Erythroblast (primary cell): ENCODE results near the gene CTBP2.
A peak's percentile ranks its signal among the peaks of the same experiment; 100 is the strongest.

Experiments used
- DNase-seq, 2 experiments: peaks; one replicate each; lab custom pipeline; 2025; lab: John Stamatoyannopoulos, UW
- GATA1 ChIP-seq: IDR thresholded peaks from 2 replicates; pipeline ENCODE4 v1.6.1; 2011; ENCODE audit warnings: low read depth, mild to moderate bottlenecking, control low read depth, low read length, moderate library complexity
- POLR2A ChIP-seq: IDR thresholded peaks from 2 replicates; pipeline ENCODE4 v1.6.1; 2011; ENCODE audit warnings: mild to moderate bottlenecking, low read length

CTBP2 gene

DNA sequence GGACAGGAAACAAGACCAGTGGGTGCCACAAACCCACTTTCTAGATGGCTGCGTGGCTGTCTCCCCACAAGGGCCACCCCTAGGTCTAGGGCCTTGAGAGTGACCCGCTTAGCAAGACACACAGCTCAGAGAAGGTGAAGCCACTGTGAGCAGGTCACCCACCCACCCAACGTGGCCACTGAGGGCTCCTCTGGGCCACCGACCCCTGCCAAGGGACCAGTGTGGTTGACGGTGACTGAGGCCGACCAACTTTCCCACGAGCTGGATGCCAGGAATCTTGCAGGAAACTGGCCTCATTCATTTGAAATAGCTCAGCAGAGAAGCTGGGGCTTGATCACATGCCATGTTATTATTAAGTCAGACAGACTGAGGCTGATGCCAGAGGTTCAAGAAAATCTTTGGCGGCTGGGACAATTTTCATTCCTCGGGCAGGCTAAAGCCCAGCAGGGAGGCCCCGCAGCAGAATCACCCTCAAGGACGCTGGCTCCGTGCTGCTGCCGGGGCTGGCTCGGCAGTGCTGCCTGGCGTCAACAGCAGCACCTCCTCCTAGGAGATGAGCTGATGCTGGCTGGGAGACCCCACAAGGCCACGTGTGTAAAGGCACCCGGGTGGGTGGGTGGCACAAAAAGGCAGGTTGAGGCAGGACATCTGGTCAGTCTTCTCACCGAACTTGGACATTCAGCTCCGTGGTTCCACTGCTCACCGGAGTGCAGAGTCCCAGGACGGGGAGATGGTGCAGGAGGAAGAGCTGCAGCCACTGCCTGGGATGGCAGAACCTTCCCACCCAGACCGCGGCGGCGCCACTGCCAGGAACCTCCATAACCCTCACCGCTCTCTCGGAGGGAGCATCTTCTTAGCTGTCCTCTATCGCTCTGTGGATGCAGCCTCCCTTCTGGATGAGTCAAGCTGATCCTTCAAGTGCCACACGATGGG is 160.7 kb downstream of the CTBP2 start:
- no peak for DNase-seq
- TF ChIP-seq POLR2A (no peak), GATA1 (no peak)

GRCh38 chr10:124998624-124999291 is 161.6 kb downstream of the CTBP2 start:
- no peak for TF ChIP-seq GATA1
- TF ChIP-seq POLR2A, result no peak
- no peak for DNase-seq

DNA sequence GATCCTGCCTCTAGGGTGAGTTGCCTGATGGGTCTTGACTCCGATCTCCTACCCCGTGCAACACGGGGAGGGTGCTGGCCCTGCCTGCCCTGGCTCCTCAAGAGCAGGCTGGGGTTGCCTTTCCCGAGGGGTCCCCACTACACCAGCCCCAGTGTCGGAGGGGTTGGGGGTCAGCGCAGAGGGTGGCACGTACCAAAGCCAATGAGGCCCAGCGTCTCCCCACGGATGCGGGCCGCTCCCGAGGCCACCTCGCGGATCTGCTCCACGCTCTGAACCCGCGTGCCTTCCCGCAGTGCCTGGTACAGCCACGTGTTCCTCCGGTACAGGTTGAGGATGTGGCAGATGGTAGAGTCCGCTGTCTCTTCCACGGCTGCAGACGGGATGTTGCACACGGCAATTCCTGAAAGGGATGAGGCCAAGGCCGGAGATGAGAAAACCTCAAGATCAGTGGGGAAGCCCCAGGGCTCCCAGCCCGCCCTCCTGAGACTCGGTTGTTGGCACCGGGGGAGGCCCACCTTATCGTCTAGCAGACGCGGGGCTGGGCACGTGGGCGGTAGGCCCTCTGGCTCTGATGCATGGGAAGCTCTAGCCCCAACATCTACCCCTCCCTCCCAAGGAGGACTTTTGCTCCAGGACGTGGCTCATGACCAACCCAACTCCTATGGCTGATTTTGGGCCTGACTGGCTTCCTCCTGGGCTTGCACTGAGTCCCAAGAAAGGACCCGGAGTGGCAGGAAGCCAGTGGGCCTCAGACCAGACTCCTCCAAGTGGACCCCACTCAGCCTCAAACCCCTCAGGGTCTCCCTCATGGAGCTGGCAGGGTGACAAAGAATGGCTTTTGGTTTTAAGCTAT is 162.4 kb downstream of the CTBP2 start:
- no peak for TF ChIP-seq GATA1
- TF ChIP-seq POLR2A, result no peak

GRCh38 chr10:124997306-124997705 is 163.1 kb downstream of the CTBP2 start:
- DNase-seq, result no peak
- TF ChIP-seq GATA1, result no peak
- no peak for TF ChIP-seq POLR2A

More for the DNA sequence above, 162.4 kb downstream of the CTBP2 start:
- no peak for DNase-seq

- TF ChIP-seq POLR2A (no peak), GATA1 (no peak)
- no peak for DNase-seq
Measured at GRCh38 chr10:124996854-124997215, 163.5 kb downstream of the CTBP2 start.

DNA sequence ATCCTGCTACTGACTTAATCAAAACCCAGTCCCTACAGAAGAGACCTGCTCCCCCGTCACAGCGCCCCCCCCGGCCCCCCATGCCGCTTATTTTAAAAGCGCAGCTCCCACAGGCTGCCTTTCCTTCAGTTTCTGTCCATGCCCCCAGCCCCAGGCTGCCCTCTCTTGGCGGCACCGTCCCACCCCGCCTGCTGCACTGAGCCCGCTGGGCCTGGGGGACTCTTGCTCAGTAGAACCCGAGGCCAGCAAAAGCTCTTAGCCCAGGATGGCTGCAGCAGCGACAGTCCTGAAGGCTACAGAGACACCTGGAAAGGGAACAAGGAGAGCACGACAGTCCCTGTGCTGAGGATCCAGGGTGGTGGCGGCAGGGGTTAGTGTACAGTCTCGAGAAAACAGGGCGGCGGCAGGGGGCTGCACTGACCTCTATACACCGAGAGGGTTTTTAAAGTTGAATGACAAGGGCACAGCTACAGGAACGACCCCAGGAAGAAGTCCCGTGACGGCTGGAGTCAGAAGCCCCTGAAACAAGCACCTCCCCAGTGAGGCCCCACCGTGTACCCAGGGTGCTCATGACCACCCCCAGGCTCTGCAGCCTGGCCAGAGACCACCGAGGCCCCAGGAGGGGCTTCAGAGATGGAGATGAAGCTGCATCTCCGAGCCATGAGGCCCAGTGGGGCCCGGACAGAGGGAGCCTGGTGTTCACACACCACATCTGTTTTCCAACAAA is 164.1 kb downstream of the CTBP2 start:
- TF ChIP-seq POLR2A (no peak), GATA1 (no peak)
- no peak for DNase-seq

- no peak for DNase-seq
- no peak for TF ChIP-seq GATA1
- TF ChIP-seq POLR2A, result no peak
Measured at GRCh38 chr10:124995605-124996004, 164.8 kb downstream of the CTBP2 start.

DNA sequence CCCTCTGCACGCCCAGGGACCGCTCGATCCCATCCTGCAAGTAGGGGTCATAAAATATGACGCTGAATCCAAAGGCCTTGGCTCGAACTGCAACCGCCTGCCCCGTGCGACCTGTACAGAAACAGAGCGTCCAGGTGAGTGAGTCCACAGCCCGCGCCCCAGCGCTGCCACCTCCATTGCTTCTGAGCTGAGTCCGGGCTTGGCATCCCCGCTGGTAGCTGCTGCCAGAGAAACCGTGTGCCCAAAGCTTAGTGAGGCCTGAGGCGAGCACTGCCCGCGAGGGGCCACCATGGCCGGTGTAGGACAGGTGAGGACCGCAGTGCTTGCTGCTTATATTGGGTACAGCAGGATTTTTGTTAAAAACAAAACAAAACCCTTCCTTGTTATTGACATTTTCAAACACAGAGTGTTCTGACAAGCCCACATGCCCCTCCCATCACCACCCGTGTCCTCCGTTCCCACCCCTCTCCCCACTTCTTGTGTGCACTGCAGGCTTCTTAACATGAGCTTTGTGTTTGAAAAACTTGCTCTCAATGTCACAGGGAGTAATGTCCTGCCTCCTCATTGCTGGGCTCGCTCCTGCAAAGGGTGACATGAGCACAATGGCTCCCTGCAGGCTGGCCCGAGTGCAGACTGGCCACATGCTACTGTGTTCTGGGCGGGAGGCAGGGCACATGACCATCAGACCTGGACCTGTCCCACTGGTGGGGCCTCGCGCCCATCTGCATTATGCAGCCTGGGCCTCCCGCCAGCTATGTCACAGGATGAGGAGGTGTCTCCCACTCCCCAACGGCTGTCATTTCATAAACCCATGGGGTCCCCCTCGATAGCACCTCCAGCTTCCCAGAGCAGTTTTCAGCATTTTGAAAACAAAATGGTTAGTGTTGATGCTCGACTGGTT is 165.5 kb downstream of the CTBP2 start:
- DNase-seq, result no peak
- no peak for TF ChIP-seq POLR2A

DNA sequence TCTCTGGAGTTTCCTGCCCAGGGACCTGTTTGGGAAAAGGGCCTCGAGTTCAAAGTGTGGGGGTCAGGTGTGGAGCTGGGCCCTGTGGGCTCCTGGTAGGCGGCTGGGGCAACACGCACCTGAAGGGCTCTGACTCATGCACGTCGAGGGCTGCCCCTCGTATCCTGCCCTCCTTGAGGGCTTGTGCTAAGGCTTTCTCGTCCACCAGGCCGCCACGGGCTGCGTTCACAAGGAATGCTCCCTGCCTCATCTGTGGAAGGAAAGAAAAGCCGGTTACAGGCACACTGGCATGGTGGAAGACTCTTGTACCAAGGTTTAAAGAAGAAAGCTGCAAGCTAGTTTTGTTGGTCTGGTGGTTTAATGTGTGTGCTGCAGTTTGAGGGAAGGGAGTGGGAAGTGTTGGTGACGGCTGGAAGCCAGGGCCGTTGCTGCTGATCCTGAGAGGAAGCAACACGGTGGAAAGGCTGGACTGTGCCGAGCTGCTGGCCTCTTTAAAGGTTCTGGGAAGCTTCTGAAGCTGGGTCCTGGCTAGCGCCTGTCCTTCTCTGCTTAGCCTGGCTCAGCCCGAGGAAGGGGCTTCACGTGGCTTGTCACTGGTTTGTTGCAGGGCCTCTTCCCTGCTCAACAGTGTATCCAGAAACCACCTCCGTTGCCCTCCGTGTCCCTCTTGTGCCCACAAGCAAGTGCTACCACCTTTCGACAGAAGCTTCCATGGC is 166.5 kb downstream of the CTBP2 start:
- DNase-seq, result no peak
- TF ChIP-seq GATA1 (no peak), POLR2A (no peak)

DNA sequence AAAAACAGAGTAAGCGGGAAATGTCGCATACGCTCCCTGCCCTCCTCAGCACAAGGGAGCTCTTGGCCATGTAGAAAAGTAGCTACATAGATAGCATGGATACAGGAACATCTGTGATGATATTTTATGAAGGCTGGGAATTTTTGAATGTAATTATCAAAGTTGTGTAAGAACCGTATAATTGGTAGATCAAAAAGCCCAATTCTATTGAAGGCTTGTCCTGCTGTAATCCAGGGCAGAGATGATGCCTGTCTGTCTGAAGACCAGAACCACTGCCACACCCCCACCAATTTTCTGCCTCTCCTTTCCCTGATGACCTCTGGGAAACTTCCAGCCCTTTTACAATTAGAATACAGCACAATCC is 167.0 kb downstream of the CTBP2 start:
- no peak for DNase-seq
- TF ChIP-seq POLR2A (no peak), GATA1 (no peak)

DNA sequence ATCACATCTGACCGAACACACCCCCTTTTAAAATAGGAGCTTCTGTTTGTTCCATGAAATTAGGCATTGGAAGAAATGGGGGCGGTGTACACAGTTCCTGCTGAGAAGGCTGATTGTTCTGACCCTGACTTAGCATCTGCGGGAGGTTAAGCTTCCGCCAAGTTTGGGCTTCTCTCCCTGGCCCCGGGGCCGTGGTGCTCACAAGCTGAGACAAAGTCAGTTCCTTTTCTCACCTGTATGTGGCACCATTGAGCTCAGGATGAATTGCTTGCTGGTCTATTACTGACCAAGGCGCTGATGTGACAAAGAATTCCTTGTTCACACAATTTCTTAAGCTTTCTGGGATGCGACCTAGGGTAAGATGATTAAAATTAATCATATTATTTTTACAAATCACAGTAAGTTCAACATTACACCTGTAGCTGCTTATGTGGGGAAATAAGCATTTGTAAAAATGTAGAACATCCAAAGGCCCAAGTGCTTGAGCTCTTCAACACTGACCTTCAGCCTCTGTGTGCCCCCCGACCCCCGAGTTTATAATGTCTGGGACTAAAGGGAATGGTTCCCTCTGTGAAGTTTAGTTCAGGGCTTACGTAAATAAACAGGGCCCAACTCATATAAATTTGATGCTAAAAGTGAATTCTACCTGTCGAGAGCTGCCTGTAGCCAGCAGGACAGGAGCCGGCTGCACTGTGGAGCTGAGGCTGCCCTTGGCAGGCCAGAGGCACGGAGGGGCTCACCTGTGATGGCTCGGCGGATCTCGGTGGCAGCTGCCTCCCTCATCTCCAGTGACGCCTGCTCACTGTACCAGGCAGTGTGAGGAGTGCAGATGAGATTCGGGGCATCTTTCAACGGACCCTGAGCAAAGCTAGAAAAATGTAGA is 167.7 kb downstream of the CTBP2 start:
- DNase-seq, result peak; percentile 65 to 79
- TF ChIP-seq POLR2A (no peak), GATA1 (no peak)
